MM.1S (cell line): ENCODE results near the gene PCBP1.

Experiments
- CTCF ChIP-seq: fragments of 300-600 bp; sonication (generic); IDR thresholded peaks from 2 replicates; pipeline ENCODE4 v1.5.1; 2016; ENCODE audit warnings: antibody characterized with exemption, low read length, mixed read lengths
- EZH2 ChIP-seq: fragments of 300-600 bp; sonication (generic); optimal IDR thresholded peaks from 2 replicates; pipeline ENCODE3; 2017; ENCODE audit warnings: low read depth, mild to moderate bottlenecking, antibody characterized with exemption, low read length, mixed read lengths
- EZH2phosphoT487 ChIP-seq: fragments of 300-600 bp; sonication (generic); IDR thresholded peaks from 2 replicates; pipeline ENCODE4 v1.6.1; 2018; ENCODE audit warnings: antibody characterized with exemption, low read length

DNA sequence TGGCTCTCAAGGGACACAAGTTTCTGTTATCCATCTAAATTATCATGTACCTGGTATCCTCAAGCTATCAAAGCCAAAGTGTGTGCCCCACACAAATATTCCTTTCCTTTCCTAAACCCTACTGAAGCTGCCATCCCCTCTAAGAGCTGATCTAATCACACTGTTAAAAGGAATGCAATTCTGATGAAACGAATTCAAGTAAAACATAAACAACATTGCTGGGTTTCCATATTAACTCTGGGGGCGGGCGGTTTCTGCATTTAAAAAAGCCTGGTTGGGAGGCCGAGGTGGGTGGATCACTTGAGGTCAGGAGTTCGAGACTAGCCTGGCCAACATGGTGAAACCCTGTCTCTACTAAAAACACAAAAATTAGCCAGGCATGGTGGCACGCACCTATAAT is 41.9 kb upstream of the PCBP1 start:
- TF ChIP-seq CTCF (no peak), EZH2 (no peak), EZH2phosphoT487 (no peak)
